GM21360 (cell line): Measurements from ENCODE around the gene OR10AD1.
"Not testable (repeated sequence)": the region's sequence is repeated elsewhere in the genome, so short reads cannot be mapped to it uniquely, and the experiment has no call there.

Experiments used
- ATAC-seq: cut with Tn5 transposase; IDR thresholded peaks from one replicate; pipeline ENCODE4 v1.9.1; 2021; ENCODE audit warnings: mild to moderate bottlenecking, moderate library complexity; ENCODE audit not compliant: unreplicated experiment

Gene OR10AD1

GRCh38 chr12:48203192-48203591 lies at the start of gene OR10AD1:
Gene OR10AD1, minus strand, starts transcription at chr12:48203292. Its CDS starts 0 bp downstream, at chr12:48203292.
- no peak for ATAC-seq

- ATAC-seq = no peak
Observed at GRCh38 chr12:48247181-48247966, 44.3 kb upstream of the OR10AD1 start.

GRCh38 chr12:48237162-48237561 lies 34.1 kb upstream of the OR10AD1 start:
- no peak for ATAC-seq

GRCh38 chr12:48235796-48236333 lies 32.8 kb upstream of the OR10AD1 start:
- no peak for ATAC-seq

- not testable (repeated sequence) for ATAC-seq
Observed at GRCh38 chr12:48231169-48231958, 28.3 kb upstream of the OR10AD1 start.

GRCh38 chr12:48224533-48224932 lies 21.4 kb upstream of the OR10AD1 start:
- ATAC-seq = not testable (repeated sequence)

- ATAC-seq = no peak
Observed at GRCh38 chr12:48221645-48222044, 18.6 kb upstream of the OR10AD1 start.

- ATAC-seq = no peak
Observed at GRCh38 chr12:48220701-48221100, 17.6 kb upstream of the OR10AD1 start.

- no peak for ATAC-seq
Observed at GRCh38 chr12:48219631-48220030, 16.5 kb upstream of the OR10AD1 start.

GRCh38 chr12:48216785-48217184 lies 13.7 kb upstream of the OR10AD1 start:
- ATAC-seq = no peak

- not testable (repeated sequence) for ATAC-seq
Observed at GRCh38 chr12:48209495-48209894, 6.4 kb upstream of the OR10AD1 start.

GRCh38 chr12:48202766-48203165 lies 326 bp downstream of the OR10AD1 start:
- ATAC-seq = no peak

- no peak for ATAC-seq
Observed at GRCh38 chr12:48201516-48201915, 1.6 kb downstream of the OR10AD1 start.

- ATAC-seq = no peak
Observed at GRCh38 chr12:48201091-48201490, 2.0 kb downstream of the OR10AD1 start.

- no peak for ATAC-seq
Observed at GRCh38 chr12:48199774-48200221, 3.3 kb downstream of the OR10AD1 start.

GRCh38 chr12:48198985-48199384 lies 4.1 kb downstream of the OR10AD1 start:
- no peak for ATAC-seq

- ATAC-seq = no peak
Observed at GRCh38 chr12:48198672-48198971, 4.5 kb downstream of the OR10AD1 start.

GRCh38 chr12:48197971-48198671 lies 5.0 kb downstream of the OR10AD1 start:
- peak; percentile 99 for ATAC-seq

- ATAC-seq = peak; percentile 14
Observed at GRCh38 chr12:48197549-48197970, 5.5 kb downstream of the OR10AD1 start.

- no peak for ATAC-seq
Observed at GRCh38 chr12:48194799-48195201, 8.3 kb downstream of the OR10AD1 start.

GRCh38 chr12:48193623-48194022 lies 9.5 kb downstream of the OR10AD1 start:
- no peak for ATAC-seq
